Measurements from ENCODE around the gene CRYBG2. TPM values are rescaled to one million over a fixed set of nuclear protein-coding genes. Genes with fewer than 3 reads are reported as not detected.
A peak's percentile ranks its signal among the peaks of the same experiment; 100 is the strongest.

Gene CRYBG2
- total and polyA plus RNA-seq, 2 of the 8 experiments (the other 6 are each of a cell fraction or from before 2014, with no cell fraction given) = 14.2 to 17.0 TPM

DNA sequence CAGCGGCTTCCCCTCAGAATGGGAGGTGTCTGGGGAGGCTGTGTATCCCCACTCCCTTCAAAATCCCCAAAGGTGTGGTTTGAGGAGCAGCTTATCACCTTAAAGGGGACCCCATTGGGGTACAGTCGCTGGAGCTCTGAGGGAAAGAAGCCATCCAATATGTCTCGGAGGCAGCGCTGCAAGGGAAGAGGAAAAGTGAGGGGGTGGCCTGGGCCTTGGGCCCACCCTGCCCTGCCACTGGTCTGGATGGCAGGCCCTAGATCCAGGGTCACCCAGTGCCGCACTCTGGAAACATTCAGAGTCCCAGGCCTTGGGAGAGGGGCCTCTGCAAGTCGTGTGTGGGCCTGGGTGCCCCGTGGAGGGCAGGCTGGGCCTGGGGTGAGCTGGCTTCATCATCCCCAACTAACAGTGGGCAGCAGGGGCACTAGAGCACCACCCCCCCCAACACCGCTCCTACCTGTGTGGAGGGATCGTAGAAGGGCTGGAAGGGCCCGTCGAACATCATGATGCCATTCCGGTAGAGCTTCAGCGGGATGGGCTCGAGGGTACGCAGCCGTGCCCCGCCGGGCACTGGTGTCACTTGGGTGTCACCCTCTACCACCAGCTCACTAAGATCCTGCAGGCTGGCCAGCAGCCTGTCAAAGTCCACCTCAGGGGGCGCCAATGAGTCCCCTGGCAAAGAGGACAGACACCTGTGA, 68.4 kb downstream of the CRYBG2 start:
- H3K79me1 ChIP-seq (ENCODE audit: low read depth, low read length) = no peaks in the 10 kb centered on the region
- H4K91ac ChIP-seq (replicated peaks; ENCODE audit: insufficient read length, low read length) = no peak overlapping the region
- 75% methylated on average over 19 of the region's 19 CpGs; no CpG with 5 or more reads in 1 of the 2 experiments for WGBS, 2 experiments (ENCODE audit: extremely low coverage in 1 of 2, insufficient coverage in 1 of 2, insufficient read length in 1 of 2, insufficient replicate concordance in 2 of 2, low coverage in 1 of 2, low lambda C conversion rate in 2 of 2, missing lambda C conversion rate in 1 of 2)
- no peak overlapping the region for H3K4me2 ChIP-seq (ENCODE audit: insufficient read depth in 1 of 2, low read depth in 2 of 2, low read length in 2 of 2)
- no peak overlapping the region for H4K8ac ChIP-seq (ENCODE audit: extremely low read depth, insufficient read depth, low read length)
- POLR2A ChIA-PET (ENCODE audit: partially characterized antibody) = interaction anchor here (0.5 to 3.2 kb wide), 11 partner anchors 9 to 187 kb away, joined by 3 to 27 read pairs (median 4); partner anchors contain the start of genes CD52, HMGN2 and LIN28A
- H2AFZ ChIP-seq (ENCODE audit: low read length) = no peak overlapping the region
- no peak overlapping the region for H2AK5ac ChIP-seq (ENCODE audit: low read depth, low read length)
- peaks cover 0 to 4% (median 0%) of the 10 kb centered on the region in 4 experiments; a peak in 1 of 8 replicates for H3K36me3 ChIP-seq (ENCODE audit: control insufficient read depth in 2 of 4, insufficient read depth in 4 of 4, low read length in 3 of 4)
- DNase-seq (ENCODE audit: low read depth in 1 of 2, low spot score in 2 of 2) = peak in 1 of 2 experiments; percentile 91
- H3K23me2 ChIP-seq (ENCODE audit: low read depth, low read length) = peaks cover 5% of the 10 kb centered on the region; the same call in 1 of the 2 replicates
- H3K18ac ChIP-seq (ENCODE audit: extremely low read depth, low read length) = no peak overlapping the region
- H3K4ac ChIP-seq (replicated peaks; ENCODE audit: insufficient read length, low read depth, low read length) = no peak overlapping the region
- no peak overlapping the region for H3K14ac ChIP-seq (ENCODE audit: insufficient read length)
- H3K4me3 ChIP-seq (ENCODE audit: extremely low read depth in 1 of 4, insufficient read depth in 2 of 4, low read depth in 3 of 4, low read length in 4 of 4) = no peak overlapping the region
- no peaks in the 10 kb centered on the region for H3K27me3 ChIP-seq (replicated peaks in 1 of 4; ENCODE audit: control insufficient read depth in 3 of 4, extremely low read depth in 1 of 4, insufficient read depth in 3 of 4, low read length in 3 of 4)
- no peak overlapping the region for H3K56ac ChIP-seq (replicated peaks; ENCODE audit: insufficient read length, low read depth, low read length)
- no peak overlapping the region for H2BK20ac ChIP-seq (ENCODE audit: low read length)
- FAIRE-seq = no peak
- H2BK120ac ChIP-seq (replicated peaks; ENCODE audit: low read depth, low read length) = no peak overlapping the region
- peak overlapping the region; percentile 52; the same call in 1 of the 2 replicates for H2BK5ac ChIP-seq (ENCODE audit: low read depth, low read length)
- no peak overlapping the region for H3K9ac ChIP-seq (replicated peaks in 1 of 4; ENCODE audit: extremely low read depth in 1 of 4, low read depth in 3 of 4, low read length in 3 of 4)
- H2BK12ac ChIP-seq (ENCODE audit: low read depth, low read length) = no peak overlapping the region
- H3K4me1 ChIP-seq (replicated peaks in 1 of 4; ENCODE audit: control insufficient read depth in 3 of 4, insufficient read depth in 4 of 4, low read length in 3 of 4) = peaks cover 8 to 37% (median 26%) of the 10 kb centered on the region in 4 experiments
- H4K20me1 ChIP-seq (replicated peaks in 1 of 2; ENCODE audit: control insufficient read depth in 1 of 2, insufficient read depth in 2 of 2, low read length in 2 of 2) = peaks cover 2 to 12% of the 10 kb centered on the region in 2 experiments
- H3K9me3 ChIP-seq (ENCODE audit: insufficient read depth in 2 of 2, low read depth in 1 of 2, low read length in 1 of 2) = no peaks in the 10 kb centered on the region
- H3K79me2 ChIP-seq (ENCODE audit: control insufficient read depth in 1 of 2, insufficient read depth in 2 of 2, low read length in 2 of 2) = peaks cover 0 to 2% of the 10 kb centered on the region in 2 experiments; a peak in 1 of 4 replicates
- H3K23ac ChIP-seq (ENCODE audit: insufficient read length) = no peak overlapping the region
- H2BK15ac ChIP-seq (ENCODE audit: low read length) = peak overlapping the region; percentile 72; the same call in 1 of the 2 replicates
- CTCF ChIA-PET (ENCODE audit: partially characterized antibody) = interaction anchor here (0.6 to 39.7 kb wide), 45 partner anchors 10 to 1098 kb away, joined by 3 to 1530 read pairs (median 5); partner anchors contain the start of genes CATSPER4, CD164L2, CD52 and CEP85
- no peak overlapping the region; the same call in 1 of the 2 replicates for H3K27ac ChIP-seq (ENCODE audit: low read depth, low read length)
- no peak overlapping the region for H4K5ac ChIP-seq (ENCODE audit: insufficient read length, low read depth, low read length)
- TF ChIP-seq EZH2 (IDR thresholded peaks at IDR 0.05; ENCODE audit: low read depth, low read length, severe bottlenecking) (no peak), HDAC6 (IDR thresholded peaks at IDR 0.05; ENCODE audit: low read depth, low read length) (no peak), MAFK (IDR thresholded peaks at IDR 0.05; ENCODE audit: low read depth, low read length) (no peak), BACH1 (IDR thresholded peaks at IDR 0.05; ENCODE audit: low read length) (no peak), CBX8 (IDR thresholded peaks at IDR 0.05; ENCODE audit: borderline replicate concordance, low read depth, low read length) (no peak), CTCF (IDR thresholded peaks at IDR 0.05; ENCODE audit: control extremely low read depth in 1 of 3, insufficient read depth in 1 of 3, low read depth in 1 of 3, low read length in 3 of 3) (peak in 2 of 3 experiments; percentile 86 to 95; a peak in 3 of 4 replicates), E2F6 (IDR thresholded peaks at IDR 0.05) (no peak), YY1 (IDR thresholded peaks at IDR 0.05; ENCODE audit: low read depth, low read length) (peak; percentile 55; the same call in 1 of the 2 replicates)
